Pancreas (tissue), 10 donors: ENCODE measurements around the gene BCL6. TPM values are rescaled to one million over a fixed set of nuclear protein-coding genes. Genes with fewer than 3 reads are reported as not detected.

Experiments
- ATAC-seq, 4 donors: fragments of 200-7000 bp; cut with Tn5 transposase; one replicate each; pipeline versions ENCODE4 v1.8.0 to v1.9.1; 2020; ENCODE audit warnings: mild to moderate bottlenecking in 4 of 4, moderate library complexity in 4 of 4
- DNase-seq, 6 donors: peaks; one replicate each; pipeline ENCODE4 v3.0.0-alpha.2; 2020
- FAIRE-seq: peaks from 2 replicates; lab custom pipeline; 2012; peaks lifted over from hg19 to GRCh38; lab: Jason Lieb, UNC
- H3K27ac ChIP-seq, 4 donors: fragments of 200-600 bp; sonication (generic); 1 replicate in 3 of 4; 2 replicates in 1 of 4; pipeline versions ENCODE4 v1.5.0 to v1.8.0; 2020
- H3K27me3 ChIP-seq, 4 donors: fragments of 200-600 bp; one replicate each; pipeline ENCODE4 v1.8.0; 2021
- H3K36me3 ChIP-seq, 3 donors: fragments of 200-600 bp; sonication (generic) in 1 of 3; one replicate each; pipeline versions ENCODE4 v1.5.0 to v1.8.0; 2020 to 2021
- H3K4me1 ChIP-seq, 3 donors: fragments of 200-600 bp; one replicate each; pipeline ENCODE4 v1.8.0; 2021
- H3K4me3 ChIP-seq, 4 donors: fragments of 200-600 bp; sonication (generic) in 2 of 4; one replicate each; pipeline versions ENCODE4 v1.5.0 to v1.8.0; 2020 to 2021
- H3K9me3 ChIP-seq, 4 donors: fragments of 200-600 bp; one replicate each; pipeline ENCODE4 v1.8.0; 2021
- CTCF ChIP-seq, 4 donors: fragments of 200-600 bp; sonication (generic) in 3 of 4; IDR thresholded peaks; one replicate each; pipeline versions ENCODE4 v1.5.0 to v1.8.0; 2021; ENCODE audit warnings: antibody characterized with exemption in 4 of 4
- WGBS, 2 donors: extraction: QIAGEN DNeasy Blood & Tissue Kit; methylation state at CpG; one replicate each; pipeline ENCODE4 v1.1.7; 2013; 5-methylcytosine and 5-hydroxymethylcytosine counted together
- intact Hi-C, 3 donors: fragments of 100-400 bp; cut with DNase I; formaldehyde crosslinking; loops; one replicate each; pipeline versions ENCODE4 v1.11.1 to v1.14.2; 2022
- polyA plus RNA-seq, 2 donors: library from polyadenylated mRNA; stranded (reverse); fragments of 200-250 nt; gene quantifications; one replicate each; pipeline ENCODE4 v1.2.3, GENCODE V29; 2013
- total RNA-seq, 6 donors: library from RNA; stranded (reverse); fragmentation: NEBNext Ultra II Directional in 4 of 6; extraction: Animal tissue kit (Norgen Biotek cat#: 25700) in 4 of 6; gene quantifications; one replicate each; pipeline versions ENCODE4 v1.2.1 to v1.2.4, GENCODE V29; 2021 to 2023
- donor health status: healthy with polysubstance abuse.
- donor health status: DM: no; HTN: no; CAD: no; lungs with moderate emphysema.
- donor health status: DM: no; HTN: no; CAD: no.
- donor health status: control.
- donor health status: control.
- donor health status: Bipolar disorder and iron deficiency.
- donor health status: DM: yes; HTN: yes; CAD: no.
- donor health status: DM: no; HTN: no; CAD: no.
- donor health status: DM: no; HTN: no; CAD: no.
- donor health status: DM: yes; HTN: yes; CAD: no.

BCL6 gene
- total and polyA plus RNA-seq, 8 donors = 19.0 to 48.1 (median 30.5) TPM

- Histone ChIP-seq H3K4me1 (peaks cover 11 to 29% (median 25%) of the 10 kb centered on the region in 3 donors), H3K36me3 (no peaks in the 10 kb centered on the region), H3K27ac (peak overlapping the region; percentile 99), H3K27me3 (no peaks in the 10 kb centered on the region), H3K4me3 (peak overlapping the region; percentile 56 to 80 (median 74)), H3K9me3 (no peaks in the 10 kb centered on the region)
- FAIRE-seq (no peak), ATAC-seq (peak; percentile 15 to 38 (median 26)), DNase-seq (peak; percentile 57 to 83 (median 68))
- no peak for TF ChIP-seq CTCF (IDR thresholded peaks at IDR 0.05)
- WGBS, 2 donors = 0% methylated on average over 55 of the region's 55 CpGs
- intact Hi-C loops = loop anchor here in 1 of 3 donors (10.0 kb wide), 2 partner anchors 300 to 550 kb away; no protein-coding TSS in a partner anchor
These were observed 808 bp downstream of the BCL6 start for GRCh38 chr3:187744169-187745151.

GRCh38 chr3:187743195-187744141, 1.8 kb downstream of the BCL6 start:
- no peaks in the 10 kb centered on the region for H3K9me3 ChIP-seq
- intact Hi-C loops = loop anchor here in 1 of 3 donors (10.0 kb wide), 2 partner anchors 301 to 551 kb away; no protein-coding TSS in a partner anchor
- peaks cover 7 to 21% (median 20%) of the 10 kb centered on the region in 3 donors for H3K4me1 ChIP-seq
- peak overlapping the region; percentile 99 for H3K27ac ChIP-seq
- FAIRE-seq (no peak), DNase-seq (peak; percentile 44 to 83 (median 68)), ATAC-seq (peak in 2 of 4 donors; percentile 1 to 2)
- no peaks in the 10 kb centered on the region for H3K27me3 ChIP-seq
- WGBS, 2 donors = 1 to 2% methylated on average over 45 of the region's 45 CpGs
- no peaks in the 10 kb centered on the region for H3K36me3 ChIP-seq
- no peak for TF ChIP-seq CTCF (IDR thresholded peaks at IDR 0.05)
- H3K4me3 ChIP-seq = peak overlapping the region; percentile 56 to 80 (median 74)

- Histone ChIP-seq H3K4me1 (peaks cover 7 to 12% (median 11%) of the 10 kb centered on the region in 3 donors), H3K4me3 (peak overlapping the region; percentile 56 to 80 (median 74)), H3K27ac (peak overlapping the region; percentile 99), H3K27me3 (no peaks in the 10 kb centered on the region), H3K36me3 (no peaks in the 10 kb centered on the region), H3K9me3 (no peaks in the 10 kb centered on the region)
- FAIRE-seq (no peak), DNase-seq (peak in 1 of 6 donors; percentile 38), ATAC-seq (no peak)
- TF ChIP-seq CTCF (IDR thresholded peaks at IDR 0.05) = peak in 1 of 4 donors; percentile 3
- 22 to 26% methylated on average over 13 of the region's 13 CpGs for WGBS, 2 donors
- intact Hi-C loops = loop anchor here in 1 of 3 donors (10.0 kb wide), 2 partner anchors 302 to 552 kb away; no protein-coding TSS in a partner anchor
These were observed 2.7 kb downstream of the BCL6 start for GRCh38 chr3:187742351-187743171.
